GDM1 (cell line): ENCODE data around the gene SELENOV.
A peak's percentile ranks its signal among the peaks of the same experiment; 100 is the strongest.
"Not testable (repeated sequence)": the region's sequence is repeated elsewhere in the genome, so short reads cannot be mapped to it uniquely, and the experiment has no call there.

Experiments
- DNase-seq: peaks from one replicate; lab custom pipeline; 2025; lab: John Stamatoyannopoulos, UW

Gene SELENOV

DNA sequence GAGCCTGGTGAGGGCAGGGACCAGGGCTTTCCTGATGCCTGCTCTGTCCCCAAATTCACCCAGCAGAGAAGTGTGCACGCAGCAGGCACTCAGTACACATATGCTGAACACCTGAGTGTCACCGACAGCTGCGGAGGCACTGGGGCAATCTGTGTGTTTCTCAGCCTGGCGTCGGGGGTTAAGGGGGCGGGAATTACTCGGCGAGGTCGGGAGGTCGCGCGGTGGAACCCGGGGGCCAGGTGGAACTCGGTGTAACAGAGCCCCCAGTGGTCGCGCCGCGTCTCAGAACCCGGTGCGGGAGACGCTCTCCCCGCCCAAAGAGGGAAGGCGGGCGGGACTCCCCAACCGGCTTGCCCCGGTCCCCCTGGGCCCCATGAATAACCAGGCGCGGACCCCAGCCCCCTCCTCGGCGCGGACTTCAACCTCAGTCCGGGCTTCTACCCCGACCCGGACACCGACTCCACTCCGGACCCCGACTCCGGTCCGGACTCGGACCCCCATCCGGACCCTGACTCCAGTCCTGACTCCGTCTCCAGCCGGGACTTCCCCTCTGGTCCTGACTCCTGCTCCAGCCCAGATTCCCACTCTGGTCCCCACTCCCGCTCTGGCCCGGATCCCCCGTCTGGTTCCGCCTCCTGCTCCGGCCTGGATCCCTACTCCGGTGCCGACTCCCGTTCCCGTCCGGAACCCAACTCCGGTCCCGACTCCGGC, at the start of gene SELENOV:
TSS of gene SELENOV (plus strand) at position 300 of the 711 bp plus-strand sequence. CDS start at position 374, 74 bp downstream.
- DNase-seq: no peak

DNA sequence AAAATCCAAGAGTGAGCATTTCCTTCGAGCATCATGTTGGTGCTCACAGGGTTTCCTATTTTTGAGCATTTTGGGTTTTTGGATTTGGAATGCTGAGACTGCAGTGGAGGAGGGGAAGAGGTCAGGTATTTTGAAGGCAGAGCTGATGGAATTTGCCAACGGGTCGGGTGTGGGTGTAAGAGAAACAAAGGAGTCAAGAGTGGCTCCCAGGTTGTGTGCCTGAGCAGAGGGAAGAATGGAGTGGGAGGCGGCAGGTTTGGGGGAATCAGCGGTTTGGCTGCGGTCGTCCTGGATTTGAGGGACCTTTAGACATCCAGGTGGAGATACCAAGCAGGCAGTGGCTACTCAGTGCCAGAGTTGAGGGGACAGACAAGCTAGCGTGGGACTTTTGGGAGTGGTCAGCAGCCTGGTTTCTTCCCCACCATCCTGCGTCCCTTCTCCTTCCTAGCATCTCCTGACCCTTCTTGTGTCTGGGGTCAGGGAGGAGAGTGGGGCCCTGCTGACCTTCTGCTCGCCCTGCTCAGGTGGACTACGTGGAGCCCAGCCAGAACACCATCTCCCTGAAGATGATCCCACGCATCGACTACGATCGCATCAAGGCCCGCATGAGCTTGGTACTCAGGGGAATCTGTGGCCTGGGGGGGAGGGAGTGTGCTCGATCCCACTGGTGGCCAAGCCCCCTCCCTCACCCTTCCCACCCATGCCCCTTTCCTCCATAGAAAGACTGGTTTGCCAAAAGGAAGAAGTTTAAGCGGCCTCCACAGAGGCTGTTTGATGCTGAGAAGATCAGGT, 48.8 kb upstream of the SELENOV start:
- no peak for DNase-seq

GRCh38 chr19:39467941-39468340, 47.0 kb upstream of the SELENOV start:
- DNase-seq: no peak

DNA sequence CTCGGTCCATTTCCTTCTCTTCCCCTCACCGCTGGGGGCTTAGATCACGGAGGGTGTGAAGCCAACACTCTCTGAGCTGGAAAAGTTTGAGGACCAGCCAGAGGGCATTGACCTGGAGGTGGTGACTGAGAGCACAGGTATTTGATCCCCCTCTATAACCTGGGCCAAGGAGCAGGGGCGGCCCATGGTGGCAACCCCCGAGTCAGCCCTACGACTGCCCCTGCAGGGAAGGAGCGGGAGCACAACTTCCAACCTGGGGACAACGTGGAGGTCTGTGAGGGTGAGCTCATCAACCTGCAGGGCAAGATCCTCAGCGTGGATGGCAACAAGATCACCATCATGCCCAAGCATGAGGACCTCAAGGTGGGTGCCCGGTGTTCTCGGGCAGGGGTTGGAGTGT, 45.9 kb upstream of the SELENOV start:
- no peak for DNase-seq

GRCh38 chr19:39469567-39469966, 45.4 kb upstream of the SELENOV start:
- DNase-seq: no peak

- DNase-seq: no peak
These were observed 44.1 kb upstream of the SELENOV start for GRCh38 chr19:39470724-39471339.

DNA sequence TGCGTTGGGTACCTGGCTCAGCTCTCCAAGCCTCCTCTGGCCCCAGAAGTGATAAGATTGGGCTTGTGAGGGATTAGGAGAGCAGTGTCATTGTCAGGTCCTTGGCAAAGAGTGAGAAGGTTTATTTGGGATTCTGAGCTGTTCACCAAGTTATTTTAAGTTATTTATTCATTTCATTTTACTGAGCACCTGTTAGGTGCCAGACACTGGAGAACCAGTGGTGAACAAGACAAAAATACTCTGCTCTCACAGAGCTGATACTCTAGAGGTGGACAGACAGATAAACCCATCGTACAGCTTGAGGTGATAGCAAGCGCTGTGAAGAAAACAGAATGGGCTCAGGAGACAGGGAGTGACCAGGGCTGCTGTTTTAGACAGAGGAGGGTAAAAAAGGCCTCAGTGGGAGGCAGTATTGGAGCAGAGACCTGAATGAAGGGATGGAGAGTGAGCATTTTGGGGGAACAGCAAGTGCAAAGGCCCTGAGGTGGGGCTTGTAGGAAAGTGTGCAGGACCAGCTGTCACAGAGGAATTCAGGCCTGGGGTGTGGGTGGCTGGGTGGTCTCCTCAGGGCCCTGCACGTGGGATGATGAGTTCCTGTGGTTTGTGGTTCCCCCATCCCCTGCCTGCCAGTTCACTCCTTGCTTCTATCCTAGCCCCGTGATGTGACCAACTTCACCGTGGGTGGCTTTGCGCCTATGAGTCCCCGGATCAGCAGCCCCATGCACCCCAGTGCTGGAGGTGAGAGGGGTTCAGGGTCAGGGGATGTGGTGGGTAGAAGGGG, 43.0 kb upstream of the SELENOV start:
- DNase-seq: no peak

DNA sequence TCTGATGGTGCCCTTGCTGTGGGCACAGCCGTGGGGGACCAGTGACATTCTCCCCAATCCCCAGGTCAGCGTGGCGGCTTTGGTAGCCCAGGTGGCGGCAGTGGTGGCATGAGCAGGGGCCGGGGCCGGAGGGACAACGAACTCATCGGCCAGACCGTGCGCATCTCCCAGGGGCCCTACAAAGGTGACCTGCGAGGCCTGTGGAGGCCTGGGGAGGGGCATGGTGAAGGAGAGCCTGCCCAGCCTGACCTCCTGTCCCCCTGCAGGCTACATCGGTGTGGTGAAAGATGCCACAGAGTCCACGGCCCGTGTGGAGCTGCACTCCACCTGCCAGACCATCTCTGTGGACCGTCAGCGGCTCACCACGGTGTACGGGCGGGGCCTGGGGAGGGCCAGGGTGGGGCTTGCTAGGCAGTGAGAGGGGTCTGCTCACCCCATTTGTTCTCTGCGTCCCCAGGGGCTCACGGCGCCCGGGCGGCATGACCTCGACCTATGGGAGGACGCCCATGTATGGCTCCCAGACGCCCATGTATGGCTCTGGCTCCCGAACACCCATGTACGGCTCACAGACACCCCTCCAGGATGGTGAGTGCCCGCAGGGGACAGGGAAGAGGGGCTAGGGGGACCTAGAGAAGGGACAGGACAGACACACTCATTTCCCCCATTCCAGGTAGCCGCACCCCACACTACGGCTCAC, 42.0 kb upstream of the SELENOV start:
- DNase-seq: no peak

- no peak for DNase-seq
These were observed 41.4 kb upstream of the SELENOV start for GRCh38 chr19:39473443-39473960.

DNA sequence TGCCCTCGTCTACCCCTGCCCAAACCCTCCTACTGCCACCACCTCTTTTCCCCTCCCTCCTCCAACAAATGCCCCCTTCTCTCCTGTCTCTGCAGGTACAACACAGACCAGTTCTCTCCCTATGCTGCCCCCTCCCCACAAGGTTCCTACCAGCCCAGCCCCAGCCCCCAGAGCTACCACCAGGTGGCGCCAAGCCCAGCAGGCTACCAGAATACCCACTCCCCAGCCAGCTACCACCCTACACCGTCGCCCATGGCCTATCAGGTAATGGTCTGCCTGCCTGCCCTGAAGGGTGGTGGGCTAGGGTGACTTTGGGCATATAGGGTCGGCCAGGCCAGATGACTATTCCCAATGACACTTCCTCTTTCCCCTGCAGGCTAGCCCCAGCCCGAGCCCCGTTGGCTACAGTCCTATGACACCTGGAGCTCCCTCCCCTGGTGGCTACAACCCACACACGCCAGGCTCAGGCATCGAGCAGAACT, 40.8 kb upstream of the SELENOV start:
- DNase-seq: peak; percentile 17

GRCh38 chr19:39475748-39476147, 39.2 kb upstream of the SELENOV start:
- no peak for DNase-seq

DNA sequence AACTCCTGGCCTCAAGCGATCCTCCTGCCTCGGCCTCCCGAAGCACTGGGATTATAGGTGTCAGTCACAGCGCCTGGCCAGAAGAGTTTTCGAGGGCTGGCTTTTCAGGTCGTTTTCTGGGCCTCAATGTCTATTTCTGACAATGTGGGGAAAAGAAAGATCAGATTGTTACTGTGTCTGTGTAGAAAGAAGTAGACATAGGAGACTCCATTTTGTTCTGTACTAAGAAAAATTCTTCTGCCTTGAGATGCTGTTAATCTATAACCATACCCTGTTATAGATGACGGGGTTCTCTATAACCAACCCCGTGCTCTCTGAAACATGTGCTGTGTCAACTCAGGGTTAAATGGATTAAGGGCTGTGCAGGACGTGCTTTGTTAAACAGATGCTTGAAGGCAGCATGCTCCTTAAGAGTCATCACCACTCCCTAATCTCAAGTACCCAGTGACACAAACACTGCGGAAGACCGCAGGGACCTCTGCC, 35.6 kb upstream of the SELENOV start:
- DNase-seq: not testable (repeated sequence)

DNA sequence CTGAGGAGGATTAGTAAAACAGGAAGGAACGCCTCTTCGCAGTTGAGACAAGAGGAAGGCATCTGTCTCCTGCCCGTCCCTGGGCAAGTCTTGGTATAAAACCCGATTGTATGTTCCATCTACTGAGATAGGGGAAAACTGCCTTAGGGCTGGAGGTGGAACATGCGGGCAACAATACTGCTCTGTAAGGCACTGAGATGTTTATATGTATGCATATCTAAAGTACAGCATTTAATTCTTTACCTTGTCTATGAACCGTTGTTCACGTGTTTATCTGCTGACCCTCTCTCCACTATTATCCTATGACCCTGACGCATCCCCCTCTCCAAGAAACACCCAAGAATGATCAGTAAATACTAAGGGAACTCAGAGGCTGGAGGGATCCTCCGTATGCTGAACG, 35.0 kb upstream of the SELENOV start:
- no peak for DNase-seq

- peak; percentile 93 for DNase-seq
These were observed 34.4 kb upstream of the SELENOV start, which contains the start of gene TIMM50 for GRCh38 chr19:39480337-39481228. TIMM50 (plus strand) TSS chr19:39480838; CDS start chr19:39480854, 16 bp downstream.

DNA sequence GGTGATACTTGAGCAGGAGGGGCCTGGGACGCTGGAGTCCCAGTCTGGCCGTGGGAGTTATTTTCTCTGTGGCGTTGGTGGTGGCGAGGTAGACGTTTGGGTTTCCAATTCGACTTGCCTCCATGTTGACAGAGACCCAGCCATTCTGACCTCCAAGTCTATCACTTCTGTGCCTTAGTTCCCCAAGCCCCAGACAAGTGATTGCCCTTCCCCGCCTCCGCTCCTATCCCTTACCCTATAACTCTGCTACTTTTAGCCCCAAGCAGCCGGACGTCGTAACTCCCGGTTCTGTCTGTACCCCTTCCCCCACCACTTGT, 33.8 kb upstream of the SELENOV start:
- DNase-seq: no peak

GRCh38 chr19:39481676-39482075, 33.3 kb upstream of the SELENOV start:
- no peak for DNase-seq

GRCh38 chr19:39483141-39483540, 31.8 kb upstream of the SELENOV start:
- DNase-seq: no peak

GRCh38 chr19:39489756-39490155, 25.2 kb upstream of the SELENOV start:
- DNase-seq: no peak

- no peak for DNase-seq
These were observed 22.7 kb upstream of the SELENOV start for GRCh38 chr19:39492225-39492624.

- no peak for DNase-seq
These were observed 22.2 kb upstream of the SELENOV start for GRCh38 chr19:39492788-39493187.
